ENCODE data around the gene TMEM100. TPM values are rescaled to one million over a fixed set of nuclear protein-coding genes. Genes with fewer than 3 reads are reported as not detected.

TMEM100 gene, protein sequence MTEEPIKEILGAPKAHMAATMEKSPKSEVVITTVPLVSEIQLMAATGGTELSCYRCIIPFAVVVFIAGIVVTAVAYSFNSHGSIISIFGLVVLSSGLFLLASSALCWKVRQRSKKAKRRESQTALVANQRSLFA
- total RNA-seq (not detected in 2 replicates), polyA plus RNA-seq (not detected in 2 replicates), polyA minus RNA-seq (not detected in 2 replicates)
- 0.21 TPM for total RNA-seq (2013)

DNA sequence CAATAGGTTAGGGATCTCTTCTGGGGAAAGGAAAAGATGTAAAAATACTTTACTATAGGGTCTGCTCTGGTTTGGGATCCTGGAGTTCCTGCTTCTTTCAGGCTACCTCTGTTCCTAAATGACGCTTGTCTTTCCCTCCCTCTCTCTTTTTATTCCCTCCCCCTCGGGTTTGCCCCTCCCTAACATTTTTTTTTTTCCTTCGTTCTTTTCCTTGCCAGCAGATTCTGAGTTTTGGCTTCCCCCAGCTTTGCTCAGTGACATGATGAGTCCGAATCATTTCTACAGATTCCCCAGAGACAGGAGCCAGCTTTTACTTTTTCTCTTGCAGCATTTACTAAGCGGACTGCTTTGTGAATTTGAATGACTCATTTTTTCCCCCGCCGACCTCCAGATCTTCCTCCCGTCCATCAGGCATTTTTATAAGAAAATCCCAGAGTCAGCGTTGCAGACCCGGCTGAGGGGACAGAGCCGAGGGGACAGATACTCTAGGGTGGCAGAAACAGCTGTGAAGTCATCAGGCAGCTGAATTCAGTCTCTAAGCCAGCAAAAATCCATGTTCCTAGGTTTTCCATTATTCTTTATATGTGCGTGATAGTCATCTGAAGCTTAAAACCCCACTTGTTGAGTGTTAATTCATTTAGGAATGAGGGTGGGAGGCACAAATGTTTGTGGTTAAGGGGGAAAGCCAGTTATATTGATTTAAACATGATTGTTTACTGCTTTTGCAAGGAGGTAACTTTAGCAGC, at the start of gene TMEM100:
Gene TMEM100, minus strand, starts transcription at position 123 of the 746 bp plus-strand sequence. CDS start 1,794 bp downstream, outside the sequence.
- Mint-ChIP-seq H3K27ac (no peak within 1 kb of the TSS), H3K4me3 (no peak within 1 kb of the TSS), H3K9me3 (ENCODE audit: insufficient read depth) (no peaks in the 10 kb centered on the region), H3K27me3 (peaks cover 35% of the 10 kb centered on the region), H3K4me1 (peaks cover 4% of the 10 kb centered on the region)
- no peaks in the 10 kb centered on the region for H4K20me1 ChIP-seq (ENCODE audit: control insufficient read depth, insufficient read depth, low read length, poor library complexity, severe bottlenecking)
- CTCF ChIA-PET = interaction anchor here (0.9 to 9.8 kb wide), 3 partner anchors 28 to 197 kb away, joined by 3 to 166 read pairs (median 3); partner anchors contain the start of gene PCTP
- peaks cover 0 to 17% (median 5%) of the 10 kb centered on the region in 4 experiments for H3K27me3 ChIP-seq (replicated peaks in 1 of 4; ENCODE audit: control extremely low read depth in 1 of 4, control insufficient read depth in 3 of 4, insufficient read depth in 4 of 4, low read length in 3 of 4)
- intact Hi-C loops (cut with micrococcal nuclease) = no loop called here
- DNase-seq (no peak), ATAC-seq (ENCODE audit: low read depth) (no peak)
- H3K4me1 ChIP-seq (ENCODE audit: control insufficient read depth in 2 of 2, insufficient read depth in 2 of 2, low read length in 2 of 2) = peaks cover 0 to 5% of the 10 kb centered on the region in 2 donors
- peak within 1 kb of the TSS; percentile 2 for H2AFZ ChIP-seq (ENCODE audit: insufficient read depth, low read depth, low read length, poor library complexity, severe bottlenecking)
- H3K9me3 ChIP-seq (ENCODE audit: control extremely low read depth in 1 of 3, control insufficient read depth in 2 of 3, insufficient read depth in 1 of 3, low read length in 2 of 3) = no peaks in the 10 kb centered on the region
- WGBS (ENCODE audit: insufficient coverage) = 24% methylated on average over 11 of the region's 12 CpGs
- no peak within 1 kb of the TSS for H3K27ac ChIP-seq (ENCODE audit: low read length in 2 of 2)
- H3K9ac ChIP-seq (ENCODE audit: low read length) = no peak within 1 kb of the TSS
- H3K36me3 ChIP-seq (replicated peaks in 1 of 2; ENCODE audit: control extremely low read depth in 1 of 2, control insufficient read depth in 1 of 2, extremely low read depth in 1 of 2, insufficient read depth in 2 of 2, low read length in 1 of 2) = no peaks in the 10 kb centered on the region
- POLR2A ChIA-PET = no interaction called here
- H3K4me2 ChIP-seq (replicated peaks; ENCODE audit: low read depth, low read length, poor library complexity, severe bottlenecking) = no peak within 1 kb of the TSS
- TF ChIP-seq, protein P1, sequence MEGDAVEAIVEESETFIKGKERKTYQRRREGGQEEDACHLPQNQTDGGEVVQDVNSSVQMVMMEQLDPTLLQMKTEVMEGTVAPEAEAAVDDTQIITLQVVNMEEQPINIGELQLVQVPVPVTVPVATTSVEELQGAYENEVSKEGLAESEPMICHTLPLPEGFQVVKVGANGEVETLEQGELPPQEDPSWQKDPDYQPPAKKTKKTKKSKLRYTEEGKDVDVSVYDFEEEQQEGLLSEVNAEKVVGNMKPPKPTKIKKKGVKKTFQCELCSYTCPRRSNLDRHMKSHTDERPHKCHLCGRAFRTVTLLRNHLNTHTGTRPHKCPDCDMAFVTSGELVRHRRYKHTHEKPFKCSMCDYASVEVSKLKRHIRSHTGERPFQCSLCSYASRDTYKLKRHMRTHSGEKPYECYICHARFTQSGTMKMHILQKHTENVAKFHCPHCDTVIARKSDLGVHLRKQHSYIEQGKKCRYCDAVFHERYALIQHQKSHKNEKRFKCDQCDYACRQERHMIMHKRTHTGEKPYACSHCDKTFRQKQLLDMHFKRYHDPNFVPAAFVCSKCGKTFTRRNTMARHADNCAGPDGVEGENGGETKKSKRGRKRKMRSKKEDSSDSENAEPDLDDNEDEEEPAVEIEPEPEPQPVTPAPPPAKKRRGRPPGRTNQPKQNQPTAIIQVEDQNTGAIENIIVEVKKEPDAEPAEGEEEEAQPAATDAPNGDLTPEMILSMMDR (IDR thresholded peaks at IDR 0.05) = no peak
- no peak for TF ChIP-seq EZH2 (IDR thresholded peaks at IDR 0.05; ENCODE audit: borderline replicate concordance, insufficient read depth, low read depth, low read length, poor library complexity, severe bottlenecking)
- H3K79me2 ChIP-seq (ENCODE audit: control insufficient read depth, insufficient read depth, low read length) = no peaks in the 10 kb centered on the region
- no peak within 1 kb of the TSS for H3K4me3 ChIP-seq (ENCODE audit: control extremely low read depth in 1 of 5, extremely low read depth in 1 of 5, insufficient read depth in 1 of 5, low read depth in 2 of 5, low read length in 4 of 5)

DNA sequence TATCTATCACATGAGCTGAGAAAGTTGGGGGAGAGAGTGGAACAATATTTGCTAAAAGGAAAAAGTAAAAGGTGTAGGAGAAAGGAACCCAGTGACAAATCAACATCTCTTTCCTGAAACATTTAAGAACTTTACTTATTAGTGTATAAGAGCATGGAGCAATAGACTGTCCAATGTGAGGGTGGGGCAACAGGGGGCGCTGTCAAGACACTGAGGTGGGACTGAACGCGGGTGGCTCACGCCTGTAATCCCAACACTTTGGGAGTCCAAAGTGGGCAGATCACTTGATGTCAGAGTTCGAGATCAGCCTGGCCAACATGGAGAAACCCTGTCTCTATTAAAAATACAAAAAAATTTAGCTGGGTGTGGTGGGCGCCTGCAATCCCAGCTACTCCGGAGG, 49.4 kb upstream of the TMEM100 start:
- Histone ChIP-seq H3K9ac (ENCODE audit: low read length) (no peak overlapping the region), H3K9me3 (ENCODE audit: control extremely low read depth in 1 of 3, control insufficient read depth in 2 of 3, insufficient read depth in 1 of 3, low read length in 2 of 3) (no peaks in the 10 kb centered on the region), H3K36me3 (replicated peaks in 1 of 2; ENCODE audit: control extremely low read depth in 1 of 2, control insufficient read depth in 1 of 2, extremely low read depth in 1 of 2, insufficient read depth in 2 of 2, low read length in 1 of 2) (peaks cover 0 to 23% of the 10 kb centered on the region in 2 experiments), H3K27me3 (replicated peaks in 1 of 4; ENCODE audit: control extremely low read depth in 1 of 4, control insufficient read depth in 3 of 4, insufficient read depth in 4 of 4, low read length in 3 of 4) (no peaks in the 10 kb centered on the region), H4K20me1 (ENCODE audit: control insufficient read depth, insufficient read depth, low read length, poor library complexity, severe bottlenecking) (no peaks in the 10 kb centered on the region), H3K4me3 (ENCODE audit: control extremely low read depth in 1 of 5, extremely low read depth in 1 of 5, insufficient read depth in 1 of 5, low read depth in 2 of 5, low read length in 4 of 5) (no peak overlapping the region), H3K79me2 (ENCODE audit: control insufficient read depth, insufficient read depth, low read length) (no peaks in the 10 kb centered on the region), H3K4me1 (ENCODE audit: control insufficient read depth in 2 of 2, insufficient read depth in 2 of 2, low read length in 2 of 2) (no peaks in the 10 kb centered on the region), H2AFZ (ENCODE audit: insufficient read depth, low read depth, low read length, poor library complexity, severe bottlenecking) (no peak overlapping the region), H3K4me2 (replicated peaks; ENCODE audit: low read depth, low read length, poor library complexity, severe bottlenecking) (no peak overlapping the region), H3K27ac (ENCODE audit: low read length in 2 of 2) (no peak overlapping the region)
- ChIA-PET CTCF (interaction anchor here (0.7 to 6.3 kb wide), 5 partner anchors 19 to 424 kb away, joined by 3 to 75 read pairs (median 4); no protein-coding TSS in a partner anchor), POLR2A (no interaction called here)
- TF ChIP-seq, protein P1 (IDR thresholded peaks at IDR 0.05) = no peak
- TF ChIP-seq EZH2 (IDR thresholded peaks at IDR 0.05; ENCODE audit: borderline replicate concordance, insufficient read depth, low read depth, low read length, poor library complexity, severe bottlenecking) = no peak
- Mint-ChIP-seq H3K9me3 (ENCODE audit: insufficient read depth) (no peaks in the 10 kb centered on the region), H3K4me3 (no peak overlapping the region), H3K27me3 (no peaks in the 10 kb centered on the region), H3K27ac (no peak overlapping the region), H3K4me1 (no peaks in the 10 kb centered on the region)
- 100% methylated on average over 4 of the region's 7 CpGs for WGBS (ENCODE audit: insufficient coverage)
- no peak for DNase-seq
- intact Hi-C loops (cut with micrococcal nuclease) = no loop called here
- ATAC-seq (ENCODE audit: low read depth) = no peak

All from B cell (primary cell).